GM19035 (cell line): ENCODE measurements around the gene ADCK1.
"Not testable (repeated sequence)": the region's sequence is repeated elsewhere in the genome, so short reads cannot be mapped to it uniquely, and the experiment has no call there.

Experiments
- ATAC-seq: cut with Tn5 transposase; IDR thresholded peaks from one replicate; pipeline ENCODE4 v1.9.1; 2021; ENCODE audit not compliant: unreplicated experiment

Gene ADCK1

DNA sequence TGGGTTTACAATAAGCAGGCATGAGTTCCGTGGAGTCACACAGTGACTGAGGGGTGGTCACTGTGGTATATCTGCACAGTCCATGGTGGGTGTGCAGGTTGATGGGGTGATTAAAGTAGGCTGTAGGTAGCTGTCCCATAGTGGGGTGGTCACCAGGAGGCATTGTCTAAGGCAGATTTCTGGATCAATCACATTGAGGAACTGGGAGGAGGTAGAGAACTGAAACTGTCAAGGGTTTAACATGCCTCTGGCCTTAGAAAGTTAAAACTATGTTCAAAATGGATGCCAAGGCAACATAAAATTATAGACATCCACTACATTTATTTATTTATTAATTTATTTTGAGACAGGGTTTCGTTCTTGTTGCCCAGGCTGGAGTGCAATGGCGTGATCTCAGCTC is 8.3 kb downstream of the ADCK1 start:
- ATAC-seq = no peak

DNA sequence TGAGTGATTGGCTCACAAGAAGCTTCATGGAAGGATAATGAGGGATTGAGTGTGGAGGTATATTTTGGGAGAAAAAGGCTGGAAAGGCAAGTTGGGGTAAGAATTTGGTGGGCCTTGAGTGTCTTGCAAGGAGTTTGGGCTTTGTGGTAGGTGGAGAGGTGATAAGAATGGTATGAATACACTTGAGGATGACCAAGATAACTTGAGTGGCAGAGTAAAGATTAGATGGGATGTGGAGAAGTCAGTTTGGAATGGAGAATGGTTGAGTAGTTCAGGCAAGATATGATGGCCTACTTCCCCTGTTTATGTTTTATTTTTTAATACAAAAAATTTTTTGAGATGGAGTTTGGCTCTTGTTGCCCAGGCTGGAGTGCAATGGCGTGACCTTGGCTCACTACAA is 9.1 kb downstream of the ADCK1 start:
- ATAC-seq = no peak

DNA sequence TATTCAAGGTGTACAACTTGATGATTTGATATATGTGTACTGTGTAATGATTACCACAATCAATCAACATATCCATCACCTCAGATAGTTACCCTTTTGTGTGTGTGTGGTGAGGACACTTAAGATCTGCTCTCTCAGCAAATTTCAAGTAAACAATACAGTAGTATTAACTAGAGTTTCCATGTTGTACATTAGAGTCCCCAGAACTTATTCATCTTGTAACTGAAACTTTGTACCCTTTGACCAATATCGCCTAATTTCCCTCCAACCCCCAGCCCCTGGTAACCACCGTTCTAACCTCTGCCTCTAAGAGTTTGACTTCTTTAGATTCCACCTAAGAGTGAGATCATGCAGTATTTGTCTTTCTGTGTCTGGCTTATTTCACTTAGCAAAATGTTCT is 12.1 kb downstream of the ADCK1 start:
- ATAC-seq = no peak

DNA sequence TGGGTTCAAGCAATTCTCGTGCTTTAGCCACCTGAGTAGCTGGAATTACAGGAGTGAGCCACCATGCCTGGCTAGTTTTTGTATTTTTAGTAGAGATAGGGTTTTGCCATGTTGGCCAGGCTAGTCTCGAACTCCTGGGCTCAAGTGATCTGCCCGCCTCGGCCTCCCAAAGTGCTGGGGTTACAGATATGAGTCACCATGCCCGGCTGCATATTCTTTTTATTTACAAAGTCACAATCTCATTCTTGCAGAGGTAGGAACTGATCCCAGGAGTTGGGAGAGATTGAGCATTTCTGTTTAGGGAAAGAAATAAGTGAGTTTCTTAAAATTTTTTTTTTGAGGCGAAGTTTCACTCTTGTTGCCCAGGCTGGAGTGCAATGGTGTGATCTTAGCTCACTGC is 12.8 kb downstream of the ADCK1 start:
- not testable (repeated sequence) for ATAC-seq

DNA sequence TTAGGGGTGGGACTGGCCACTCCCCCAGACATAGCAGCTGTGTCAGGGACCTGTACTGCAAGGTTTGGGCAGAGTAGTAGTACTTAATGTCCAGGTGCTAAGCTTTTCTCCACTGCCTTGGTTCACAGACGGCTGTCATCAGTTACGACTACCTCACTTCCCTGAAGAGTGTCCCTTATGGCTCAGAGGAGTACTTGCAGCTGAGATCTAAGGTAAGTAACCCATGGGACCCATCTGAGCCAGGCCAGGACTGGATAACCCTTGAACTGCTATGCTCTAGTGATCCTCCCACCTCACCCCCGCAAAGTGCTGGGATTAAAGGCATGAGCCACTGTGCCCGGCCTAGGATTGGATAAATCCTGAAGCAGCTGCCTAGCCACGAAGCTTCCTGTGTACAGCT is 22.4 kb downstream of the ADCK1 start:
- no peak for ATAC-seq

DNA sequence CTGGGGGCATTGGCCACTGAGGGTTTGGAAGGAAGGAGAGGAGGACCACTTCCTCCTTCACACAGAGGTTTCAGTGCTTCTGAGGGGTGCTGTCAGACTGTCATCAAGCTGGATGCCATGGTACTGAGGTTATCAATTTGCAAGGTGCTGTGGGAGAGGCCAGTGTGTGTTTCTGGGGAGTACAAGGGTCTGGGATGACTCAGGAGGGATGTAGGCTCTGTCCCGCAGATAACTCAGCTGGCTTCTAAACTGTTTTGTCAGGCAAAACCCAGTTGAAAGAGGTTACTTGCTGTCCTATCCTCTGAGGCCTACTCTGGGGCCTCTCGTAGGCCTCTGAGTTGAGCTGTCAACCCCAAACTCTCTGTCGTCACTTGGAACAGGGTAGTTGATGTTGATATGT is 22.8 kb downstream of the ADCK1 start:
- no peak for ATAC-seq

DNA sequence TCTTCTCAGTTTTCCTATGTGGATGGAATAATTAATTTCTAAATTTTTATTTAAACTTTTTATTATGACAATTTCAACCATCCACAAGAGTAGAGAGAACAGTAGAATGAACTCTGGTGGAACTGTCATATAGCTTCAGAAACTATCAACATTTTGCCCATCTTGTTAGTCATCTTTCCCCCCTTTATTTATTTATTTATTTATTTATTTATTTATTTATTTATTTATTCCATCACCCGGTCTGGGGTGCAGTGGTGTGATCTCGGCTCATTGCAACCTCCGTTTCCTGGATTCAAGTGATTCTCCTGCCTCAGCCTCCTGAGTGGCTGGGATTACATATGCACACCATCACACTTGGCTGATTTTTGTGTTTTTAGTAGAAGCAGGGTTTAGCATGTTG is 23.5 kb downstream of the ADCK1 start:
- ATAC-seq = no peak

DNA sequence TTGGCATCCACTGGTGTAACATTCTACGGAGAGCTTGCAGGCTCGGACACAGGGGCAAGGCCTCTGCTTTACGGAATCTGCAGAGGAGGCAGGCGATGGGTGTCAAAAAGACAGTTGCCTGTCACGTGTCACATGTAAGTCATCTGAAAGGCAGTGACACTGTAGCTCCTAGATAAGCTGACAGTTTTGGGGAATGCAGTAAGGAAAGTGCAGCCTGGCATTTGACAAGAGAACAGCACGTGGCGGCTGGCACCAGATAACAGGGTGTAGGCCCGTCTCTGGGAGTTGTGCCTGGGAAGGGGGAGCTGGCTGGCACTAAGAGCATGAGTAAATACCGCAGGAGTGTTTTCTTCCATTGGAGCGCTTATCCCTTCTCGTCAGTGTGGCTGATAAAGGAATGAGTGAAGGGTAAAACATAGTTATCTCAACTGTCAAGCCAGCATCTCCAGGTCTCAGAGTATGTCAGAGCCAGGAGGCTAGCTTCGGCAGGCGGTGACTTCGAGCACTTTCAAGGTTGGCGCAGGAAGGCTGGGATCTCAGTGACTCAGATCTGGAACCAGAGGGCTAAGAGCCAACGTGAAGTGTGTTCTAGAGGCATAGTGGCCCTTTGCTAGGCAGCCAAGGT is 26.1 kb downstream of the ADCK1 start:
- no peak for ATAC-seq

DNA sequence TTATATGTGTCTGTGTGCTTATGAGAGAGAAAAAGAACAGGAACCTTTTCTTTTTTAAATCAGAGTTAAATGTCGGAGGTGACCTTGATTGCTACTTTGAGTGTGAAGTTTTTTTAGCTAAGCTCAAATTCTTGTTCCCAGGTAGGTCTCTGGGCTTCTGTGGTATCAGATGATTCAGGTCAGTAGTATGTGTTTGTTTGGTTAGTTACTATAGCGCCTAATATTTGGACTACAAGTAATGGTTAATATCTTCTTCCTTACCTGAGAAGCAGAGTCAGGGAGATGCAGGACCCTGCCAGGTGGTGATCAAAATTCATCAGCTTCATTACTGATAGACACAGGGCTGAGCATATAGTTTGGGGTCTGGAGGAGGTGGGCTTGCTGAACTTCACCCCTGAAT is 30.8 kb downstream of the ADCK1 start:
- no peak for ATAC-seq

DNA sequence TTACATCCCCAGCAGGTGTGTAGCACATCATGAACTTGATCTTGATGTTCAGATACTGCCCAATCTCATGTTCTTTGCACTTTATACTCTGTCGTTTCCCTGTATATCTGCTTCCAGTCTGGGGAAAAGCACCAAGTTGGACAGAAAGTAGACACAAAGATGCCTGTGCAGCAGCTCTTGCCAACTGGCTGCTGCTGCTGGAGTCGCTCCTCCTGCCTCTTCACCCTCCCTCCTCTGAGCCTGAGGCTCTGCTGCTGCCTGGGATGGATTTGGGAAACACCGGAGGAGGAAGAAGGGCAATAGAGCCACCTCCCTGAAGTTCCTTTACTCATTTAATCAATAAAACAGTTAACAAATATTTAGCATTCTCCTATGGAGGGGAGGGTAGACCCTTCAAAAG is 32.4 kb downstream of the ADCK1 start:
- no peak for ATAC-seq

DNA sequence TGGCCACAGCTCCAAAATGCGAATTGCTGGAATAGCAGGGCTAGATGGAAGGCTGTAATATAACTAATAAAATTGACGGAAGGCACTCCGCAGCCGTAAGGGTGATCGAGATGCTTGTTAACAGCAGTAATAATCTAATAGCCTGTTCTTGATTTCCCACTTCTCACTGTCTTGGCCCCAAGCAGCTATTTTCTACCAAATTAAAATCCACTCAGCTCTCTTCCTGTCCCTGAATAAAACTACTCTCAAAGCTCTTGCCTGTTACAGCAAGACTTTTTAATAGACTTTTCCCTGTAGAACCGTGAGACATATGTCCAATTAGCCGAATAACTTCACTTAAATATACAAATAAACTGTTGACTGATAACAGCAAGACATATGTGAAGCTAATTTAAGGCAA is 38.0 kb downstream of the ADCK1 start:
- no peak for ATAC-seq

DNA sequence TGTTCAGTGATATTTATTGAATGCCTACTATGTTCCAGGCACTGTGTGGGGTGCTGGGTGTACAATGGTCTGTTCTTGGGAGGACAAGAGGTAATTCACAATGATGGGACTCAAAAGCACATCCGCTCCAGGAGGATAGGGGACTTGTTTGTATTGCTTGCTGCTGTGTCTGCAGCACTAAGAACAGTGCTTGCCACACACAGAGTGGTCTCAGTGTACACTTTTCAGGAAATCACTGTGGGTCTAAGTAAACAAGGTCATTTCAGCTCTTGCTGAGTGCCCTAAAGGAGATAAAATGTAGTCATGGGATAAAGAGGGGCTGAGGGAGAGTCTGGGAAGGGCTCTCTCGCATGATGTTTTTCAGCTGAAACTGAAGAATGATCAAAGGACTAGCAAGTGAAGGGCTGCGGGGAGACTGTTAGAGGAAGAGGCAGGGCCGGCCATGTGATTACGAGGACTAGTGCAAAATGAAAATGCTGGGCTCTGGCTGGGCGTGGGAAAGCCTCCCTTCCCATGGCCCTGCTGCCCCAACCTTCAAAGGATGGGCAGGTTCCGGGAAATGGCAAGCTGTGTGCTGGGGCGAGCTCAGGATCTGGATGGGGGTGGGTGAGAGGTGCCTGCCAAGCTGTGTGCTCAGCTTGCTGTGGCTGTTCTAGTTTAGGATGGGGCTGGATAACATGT is 39.1 kb downstream of the ADCK1 start:
- no peak for ATAC-seq

DNA sequence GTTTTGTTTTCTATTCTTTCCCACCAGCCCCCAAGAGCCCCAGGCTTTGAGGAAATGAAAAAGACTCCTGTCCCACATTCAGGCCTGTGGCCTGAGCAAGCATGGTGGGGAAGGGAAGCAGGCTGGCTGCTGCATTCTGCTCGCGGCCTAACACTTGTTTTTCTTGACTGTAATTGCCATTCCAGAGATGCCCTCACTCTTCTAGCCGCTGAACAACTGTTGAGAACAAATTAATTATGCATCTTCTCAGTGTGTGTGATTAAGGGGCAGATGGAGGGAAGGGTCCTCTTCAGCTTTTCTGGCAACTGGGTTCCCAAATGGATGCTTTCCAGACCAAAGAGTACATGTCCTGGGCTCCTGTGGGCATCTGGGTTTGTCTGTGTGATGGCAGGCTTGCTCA is 43.3 kb downstream of the ADCK1 start:
- ATAC-seq = no peak

DNA sequence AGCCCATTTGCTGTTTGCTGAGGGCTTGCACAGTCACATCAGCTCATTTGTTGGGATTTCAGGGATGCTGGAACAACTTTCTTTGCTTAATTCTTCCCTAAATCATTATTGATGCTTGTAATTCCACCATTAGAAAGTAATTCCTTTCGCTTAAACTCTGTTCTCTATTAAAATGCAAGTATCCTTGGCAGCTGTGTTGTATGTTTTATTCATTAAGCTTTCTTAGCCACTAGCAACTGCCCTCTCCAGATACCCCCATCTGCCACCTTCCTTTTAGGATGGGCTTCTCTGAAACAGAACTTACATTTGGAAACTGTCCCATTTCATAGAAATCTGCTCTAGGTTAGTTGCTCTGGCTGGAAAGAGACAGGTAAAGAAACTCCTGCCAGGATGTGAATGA is 43.7 kb downstream of the ADCK1 start:
- ATAC-seq = no peak

DNA sequence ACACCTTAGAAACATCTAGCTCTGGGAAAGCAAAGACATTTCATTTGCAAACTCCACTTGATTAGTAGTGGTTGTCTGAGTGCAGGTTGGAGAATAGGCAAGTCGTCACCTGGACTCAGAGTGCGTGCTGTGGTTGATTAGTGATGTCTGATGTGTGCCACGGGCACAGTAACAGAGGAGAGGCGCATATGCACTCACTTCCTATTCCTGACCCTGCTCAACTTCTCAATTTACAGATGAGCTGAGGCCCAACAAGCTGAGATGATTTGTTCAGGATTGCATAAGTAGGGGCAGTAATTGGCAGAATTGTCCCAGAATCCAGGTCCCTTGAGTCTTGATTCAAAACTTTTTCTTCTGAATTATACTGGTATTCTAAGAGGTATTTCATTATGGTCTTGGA is 44.9 kb downstream of the ADCK1 start:
- ATAC-seq = no peak

DNA sequence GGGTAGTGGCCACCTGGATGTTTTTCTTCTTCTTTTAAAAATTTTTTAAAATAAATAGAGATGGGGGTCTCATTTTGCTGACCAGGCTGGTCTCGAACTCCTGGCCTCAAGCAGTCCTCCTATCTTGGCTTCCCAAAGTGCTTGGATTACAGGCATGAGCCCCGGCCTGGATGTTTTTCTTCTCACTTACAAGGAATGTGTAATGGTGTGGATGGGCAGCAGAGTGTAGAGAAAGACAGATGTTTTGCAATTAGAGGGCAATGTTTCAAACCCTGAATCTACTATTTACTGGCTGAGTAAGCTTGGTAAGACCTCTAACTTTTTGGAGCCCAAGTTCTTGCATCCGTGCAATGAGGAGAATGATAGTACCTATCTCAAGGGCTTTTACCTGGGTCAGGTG is 48.1 kb downstream of the ADCK1 start:
- ATAC-seq = no peak

DNA sequence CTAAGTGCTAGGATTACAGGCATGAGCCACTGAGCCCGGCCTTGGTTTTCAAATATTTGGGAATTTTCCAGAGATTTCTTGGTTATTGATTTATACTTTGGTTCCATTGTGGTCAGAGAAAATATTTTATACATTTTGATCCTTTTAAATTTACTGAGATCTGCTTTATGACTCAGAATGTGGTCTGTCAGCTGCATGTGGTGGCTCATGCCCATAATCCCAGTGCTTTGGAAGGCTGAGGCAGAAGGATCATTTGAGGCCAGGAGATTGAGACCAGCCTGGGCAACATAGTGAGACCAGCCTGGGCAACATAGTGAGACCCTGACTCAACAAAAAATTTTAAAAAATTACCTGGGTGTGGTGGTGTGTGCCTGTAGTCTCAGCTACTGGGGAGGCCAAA is 49.8 kb downstream of the ADCK1 start:
- no peak for ATAC-seq

DNA sequence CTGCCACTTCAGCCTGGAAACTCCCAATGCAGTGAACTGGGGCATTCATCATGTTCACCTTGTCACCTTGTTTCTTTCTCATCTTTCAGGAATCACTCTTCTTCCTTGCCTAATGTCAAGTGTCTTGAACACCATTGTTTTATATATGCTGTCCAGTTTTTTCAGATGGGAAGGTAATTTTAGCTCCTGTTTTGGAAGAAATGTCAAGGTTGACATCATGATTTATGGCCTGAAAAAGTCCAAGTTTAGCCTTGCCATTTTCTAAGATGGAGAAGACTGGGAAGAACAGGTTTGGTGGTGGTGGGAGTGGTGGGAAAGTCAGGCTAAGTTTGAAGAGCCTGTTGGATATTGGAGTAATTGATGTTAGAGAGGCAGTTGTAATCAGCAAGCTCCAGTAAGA is 54.0 kb downstream of the ADCK1 start:
- no peak for ATAC-seq

DNA sequence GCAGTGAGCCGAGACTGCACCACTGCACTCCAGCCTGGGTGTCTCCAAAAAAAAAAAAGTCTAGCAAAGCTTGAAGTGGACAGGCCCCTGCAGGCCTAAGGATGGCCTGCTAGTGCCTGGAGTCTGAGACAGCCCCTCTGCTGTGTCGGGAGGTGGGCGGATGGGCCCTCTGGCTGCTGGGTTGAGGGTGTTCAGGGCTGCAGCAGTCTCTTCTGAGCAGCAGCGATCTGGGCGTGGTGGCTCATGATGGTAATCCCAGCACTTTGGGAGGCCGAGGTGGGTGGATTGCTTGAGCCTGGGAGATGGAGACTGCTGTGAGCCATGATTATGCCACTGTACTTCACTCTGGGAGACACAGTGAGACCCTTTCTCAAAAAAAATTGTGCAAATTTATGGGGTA is 57.0 kb downstream of the ADCK1 start:
- no peak for ATAC-seq

DNA sequence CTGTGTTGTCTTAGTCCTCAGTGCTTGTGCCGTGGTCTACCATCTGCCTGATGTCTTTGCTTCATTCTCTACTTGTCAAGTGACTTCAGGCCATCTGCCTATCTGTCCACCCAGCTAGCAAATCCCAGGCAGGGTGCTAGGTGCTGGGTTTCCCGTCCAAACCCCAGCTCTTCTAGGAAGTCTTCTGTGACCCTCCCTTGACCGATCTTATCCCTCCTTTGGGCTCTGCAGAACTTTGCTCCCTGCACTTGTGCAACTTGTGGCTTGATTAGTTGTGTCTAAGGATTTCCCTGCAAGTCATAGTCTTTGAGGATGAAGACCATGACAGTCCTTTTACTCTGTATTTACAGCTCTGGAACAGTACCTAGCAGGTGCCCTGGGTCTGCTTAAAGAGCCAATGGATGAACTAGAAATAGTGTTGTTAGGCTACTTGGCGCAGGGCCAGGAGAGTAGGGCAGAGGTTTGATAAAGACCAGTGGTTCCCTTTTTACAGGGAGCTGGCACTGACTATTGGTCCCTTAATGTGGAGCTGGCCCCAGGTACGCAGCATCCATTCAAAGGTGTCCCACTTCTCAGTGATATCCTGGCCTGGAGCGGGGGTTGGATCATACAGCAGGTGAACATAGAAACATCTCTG is 60.1 kb downstream of the ADCK1 start:
- no peak for ATAC-seq

DNA sequence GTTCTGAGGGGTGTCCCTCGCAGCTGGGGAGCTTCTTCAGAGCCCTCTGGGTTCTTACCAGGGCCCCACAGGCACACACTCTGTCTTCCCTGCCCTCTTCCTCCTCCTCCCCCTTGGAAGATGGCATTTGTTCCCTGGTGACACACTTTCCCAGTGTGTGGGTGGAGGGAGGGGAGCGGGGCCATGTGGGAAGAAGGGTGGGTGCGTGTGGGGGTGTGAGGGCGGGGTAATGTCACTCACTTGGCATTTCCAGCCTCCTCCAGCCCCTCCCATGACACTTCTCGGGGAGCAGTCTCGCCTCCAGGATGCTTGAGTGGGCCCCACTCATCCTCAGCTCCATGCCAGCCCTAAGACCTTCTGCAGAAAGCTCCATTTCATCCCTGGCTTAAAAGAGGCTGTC is 61.3 kb downstream of the ADCK1 start:
- ATAC-seq = no peak

DNA sequence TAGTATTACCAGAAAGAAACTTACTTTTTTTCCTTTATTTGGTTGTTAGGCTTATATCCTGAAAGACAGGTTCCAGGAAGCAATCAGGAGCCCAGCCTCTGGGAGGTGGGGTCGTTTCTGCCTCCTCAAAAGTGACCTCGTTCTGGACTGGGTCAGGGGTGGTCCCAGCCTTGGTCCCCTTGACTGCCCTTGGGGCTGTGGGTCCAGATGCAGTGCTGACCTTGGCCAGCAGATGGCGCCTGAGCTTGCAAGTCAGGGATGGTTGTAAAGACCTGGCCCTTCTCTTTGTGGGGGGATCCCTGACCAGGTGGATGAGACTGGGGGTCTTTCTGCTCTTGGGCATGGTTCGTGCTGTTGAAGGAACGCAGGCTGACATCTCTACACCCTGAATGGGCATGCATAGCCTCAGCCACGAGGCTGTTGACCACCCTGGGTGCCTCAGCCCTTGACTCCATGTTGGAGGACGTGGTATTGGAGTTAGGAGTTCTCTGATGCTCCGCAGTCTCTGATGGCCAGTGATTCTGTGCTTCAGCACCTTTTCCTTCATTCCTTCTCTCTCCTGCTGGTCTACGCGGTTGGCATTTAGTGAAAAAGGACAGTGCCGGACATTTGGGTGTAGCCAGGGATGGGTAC is 62.4 kb downstream of the ADCK1 start:
- no peak for ATAC-seq
